GM12878 (cell line): ENCODE data around the gene ATP5ME. TPM values are rescaled to one million over a fixed set of nuclear protein-coding genes. Genes with fewer than 3 reads are reported as not detected.

ENCODE experiments used
- ATAC-seq: fragments of 200-7000 bp; cut with Tn5 transposase; 3 replicates; pipeline ENCODE4 v1.9.1; 2020; ENCODE audit warnings: mild to moderate bottlenecking, moderate library complexity
- BruUV-seq: library from RNA; stranded (reverse); fragments of 400-500 nt; replicated peaks from 2 replicates; lab custom pipeline; 2021; lab: Mats Ljungman, UMichigan
- CTCF ChIA-PET: fragments of 300-600 bp; sonication (Branson Sonifier 250); formaldehyde crosslinking; extraction: SDS; loops from one replicate; lab custom pipeline; 2021; ENCODE audit warnings: inconsistent platforms; lab: Yijun Ruan, JAX
- POLR2A ChIA-PET: fragments of 350-600 bp; formaldehyde crosslinking; extraction: SDS; loops from one replicate; lab custom pipeline; 2021; ENCODE audit warnings: inconsistent platforms; lab: Charles Lee
- RAD21 ChIA-PET: fragments of 300-600 bp; sonication (Branson Sonifier 250); formaldehyde crosslinking; loops from one replicate; lab custom pipeline; 2023; ENCODE audit warnings: antibody characterized with exemption; ENCODE audit not compliant: unreplicated experiment; lab: Charles Lee
- SMC1A ChIA-PET: fragments of 300-600 bp; sonication (Branson Sonifier 250); formaldehyde crosslinking; loops from one replicate; lab custom pipeline; 2023; ENCODE audit not compliant: unreplicated experiment, uncharacterized antibody; lab: Charles Lee
- DNase-seq: peaks from one replicate; pipeline ENCODE4 v3.0.0-alpha.2; 2011; ENCODE audit warnings: low read depth, low spot score
- FAIRE-seq: peaks from 3 replicates; lab custom pipeline; 2011; peaks lifted over from hg19 to GRCh38; lab: Jason Lieb, UNC
- H2AFZ ChIP-seq: 2 replicates; pipeline ENCODE4 v1.6.0; 2011; ENCODE audit warnings: low read depth, low read length, control low read depth; ENCODE audit not compliant: control insufficient read depth
- H3K27ac ChIP-seq: 2 replicates; pipeline ENCODE4 v1.5.1; 2011; ENCODE audit warnings: control low read depth; ENCODE audit not compliant: control insufficient read depth, insufficient read depth
- H3K27me3 ChIP-seq, 2 experiments: replicated peaks in 1 of 2; 2 replicates each; pipeline versions ENCODE4 v1.6.0 to v1.6.1; 2011; ENCODE audit warnings: low read length in 1 of 2; ENCODE audit not compliant: control insufficient read depth in 2 of 2, insufficient read depth in 2 of 2
- H3K36me3 ChIP-seq, 2 experiments: 2 replicates each; pipeline ENCODE4 v1.5.1; 2011; ENCODE audit warnings: low read length in 1 of 2; ENCODE audit not compliant: control insufficient read depth in 2 of 2, insufficient read depth in 2 of 2
- H3K4me1 ChIP-seq: 2 replicates; pipeline ENCODE4 v1.6.1; 2011; ENCODE audit warnings: mild to moderate bottlenecking, low read length, moderate library complexity, mixed read lengths; ENCODE audit not compliant: control insufficient read depth, insufficient read depth
- H3K4me2 ChIP-seq: 2 replicates; pipeline ENCODE4 v1.6.0; 2011; ENCODE audit warnings: control low read depth; ENCODE audit not compliant: control insufficient read depth, insufficient read depth
- H3K4me3 ChIP-seq: fragments of 200-600 bp; sonication (generic); 2 replicates; pipeline ENCODE4 v1.5.1; 2016
- H3K79me2 ChIP-seq: 2 replicates; pipeline ENCODE4 v1.6.0; 2011; ENCODE audit warnings: low read length; ENCODE audit not compliant: control insufficient read depth, insufficient read depth
- H3K9ac ChIP-seq: 2 replicates; pipeline ENCODE4 v1.8.0; 2011; ENCODE audit warnings: low read length, control low read depth, mixed read lengths; ENCODE audit not compliant: control insufficient read depth, insufficient read depth
- H3K9me3 ChIP-seq: replicated peaks from 3 replicates; pipeline ENCODE4 v1.5.1; 2011; ENCODE audit warnings: mild to moderate bottlenecking, low read length; ENCODE audit not compliant: control insufficient read depth, insufficient read depth
- H4K20me1 ChIP-seq: 2 replicates; pipeline ENCODE4 v1.6.0; 2011; ENCODE audit not compliant: control insufficient read depth, insufficient read depth
- ATF7 ChIP-seq: fragments of 450-650 bp; IDR thresholded peaks from 2 replicates; pipeline ENCODE4 v1.6.1; 2016; ENCODE audit warnings: low read depth, mild to moderate bottlenecking
- CHD1 ChIP-seq: IDR thresholded peaks from 2 replicates; pipeline ENCODE4 v1.6.1; 2012; ENCODE audit warnings: low read depth, low read length, improper control_type of control experiment
- EP300 ChIP-seq, 2 experiments: fragments of 150-350 bp in 1 of 2; IDR thresholded peaks; 2 replicates each; pipeline ENCODE4 v1.6.1; 2011 to 2012; ENCODE audit warnings: low read depth in 2 of 2, low read length in 2 of 2, borderline replicate concordance in 1 of 2, improper control_type of control experiment in 1 of 2, inconsistent platforms in 1 of 2; ENCODE audit not compliant: control insufficient read depth in 1 of 2
- GABPA ChIP-seq: IDR thresholded peaks from 2 replicates; pipeline ENCODE4 v1.6.1; 2014; ENCODE audit warnings: antibody characterized with exemption, low read depth, mild to moderate bottlenecking, inconsistent platforms
- KLF5 ChIP-seq: fragments of 450-650 bp; IDR thresholded peaks from 2 replicates; pipeline ENCODE4 v1.6.1; 2014; ENCODE audit warnings: mild to moderate bottlenecking; ENCODE audit not compliant: partially characterized antibody
- MTA3 ChIP-seq: IDR thresholded peaks from 2 replicates; pipeline ENCODE4 v1.6.1; 2012; ENCODE audit warnings: low read length, inconsistent platforms, borderline replicate concordance
- POLR2AphosphoS2 ChIP-seq: IDR thresholded peaks from 2 replicates; pipeline ENCODE4 v1.6.1; 2011; ENCODE audit warnings: low read depth, mild to moderate bottlenecking, low read length, improper control_type of control experiment, moderate library complexity
- RAD21 ChIP-seq: IDR thresholded peaks from 2 replicates; pipeline ENCODE4 v1.6.1; 2011; ENCODE audit warnings: mild to moderate bottlenecking, low read depth, low read length, moderate library complexity; ENCODE audit not compliant: insufficient read depth
- RB1 ChIP-seq: fragments of 450-650 bp; formaldehyde crosslinking; IDR thresholded peaks from 2 replicates; pipeline ENCODE4 v1.6.1; 2017; ENCODE audit warnings: mild to moderate bottlenecking, borderline replicate concordance
- RBBP5 ChIP-seq: fragments of 200-600 bp; sonication (generic); conservative IDR thresholded peaks from 2 replicates; pipeline ENCODE4 v1.6.1; 2016
- RCOR1 ChIP-seq: conservative IDR thresholded peaks from 2 replicates; pipeline ENCODE4 v1.6.1; 2012; ENCODE audit warnings: low read depth, low read length, improper control_type of control experiment
- RELA ChIP-seq: fragments of 450-650 bp; IDR thresholded peaks from 2 replicates; pipeline ENCODE4 v1.8.0; 2014; ENCODE audit warnings: borderline replicate concordance; ENCODE audit not compliant: partially characterized antibody
- SMAD1 ChIP-seq: fragments of 450-650 bp; IDR thresholded peaks from 2 replicates; pipeline ENCODE4 v1.6.1; 2018; ENCODE audit warnings: mild to moderate bottlenecking, low read depth; ENCODE audit not compliant: partially characterized antibody
- SMAD5 ChIP-seq: IDR thresholded peaks from 2 replicates; pipeline ENCODE4 v1.6.1; 2016; ENCODE audit warnings: antibody characterized with exemption, low read depth
- SMC3 ChIP-seq: IDR thresholded peaks from 2 replicates; pipeline ENCODE4 v1.6.1; 2011; ENCODE audit warnings: low read length, improper control_type of control experiment, borderline replicate concordance
- SREBF1 ChIP-seq: IDR thresholded peaks from 2 replicates; pipeline ENCODE4 v1.6.1; 2012; ENCODE audit warnings: mild to moderate bottlenecking, low read length
- SUPT20H ChIP-seq: IDR thresholded peaks from 2 replicates; pipeline ENCODE4 v1.6.1; 2011; ENCODE audit warnings: low read depth, mild to moderate bottlenecking, low read length, moderate library complexity, borderline replicate concordance; ENCODE audit not compliant: control insufficient read depth
- TCF12 ChIP-seq: IDR thresholded peaks from 2 replicates; pipeline ENCODE4 v1.6.1; 2011; ENCODE audit warnings: low read depth, mild to moderate bottlenecking, low read length
- WRNIP1 ChIP-seq: IDR thresholded peaks from 2 replicates; pipeline ENCODE4 v1.6.1; 2011; ENCODE audit warnings: low read depth, low read length, improper control_type of control experiment, borderline replicate concordance
- ZNF24 ChIP-seq: fragments of 450-650 bp; IDR thresholded peaks from 2 replicates; pipeline ENCODE4 v1.6.1; 2017; ENCODE audit warnings: antibody characterized with exemption, mild to moderate bottlenecking
- WGBS: methylation state at CpG from one replicate; pipeline ENCODE4 v1.1.6; 2016; ENCODE audit warnings: low lambda C conversion rate; ENCODE audit not compliant: insufficient replicate concordance, insufficient coverage; ENCODE audit errors: missing lambda C conversion rate; 5-methylcytosine and 5-hydroxymethylcytosine counted together
- in situ Hi-C: fragments of 300-500 bp; cut with MboI; formaldehyde crosslinking; loops from 9 replicates; pipeline ENCODE4 v1.14.3; 2018; ENCODE audit warnings: mixed read lengths
- intact Hi-C: fragments of 100-400 bp; cut with micrococcal nuclease; formaldehyde crosslinking; loops from one replicate; pipeline ENCODE4 v1.14.2; 2022; ENCODE audit not compliant: unreplicated experiment
- polyA plus RNA-seq, 11 experiments: library from polyadenylated mRNA; depleted of rRNA in 4 of 11; unstranded in 6 of 11; stranded (reverse) in 5 of 11; fragments of >200 nt; fragmentation: Nextera tagmentation in 4 of 11; fragmentation: Illumina TruSeq in 1 of 11; extraction: Ambion mirVana in 4 of 11; extraction: Trizol in 1 of 11; gene quantifications; 1 replicate in 1 of 11; 2 replicates in 10 of 11; pipeline versions ENCODE4 v1.2.1 to v1.2.3, GENCODE V29; 2011 to 2016; ENCODE audit warnings: inconsistent platforms in 2 of 11, missing spikeins in 2 of 11, low read depth in 1 of 11
- total RNA-seq, 4 experiments: library from RNA; depleted of rRNA in 3 of 4; stranded (reverse); fragments of >200 nt in 3 of 4; fragmentation: Illumina TruSeq in 1 of 4; extraction: Trizol in 1 of 4; gene quantifications; 2 replicates each; pipeline versions ENCODE4 v1.2.1 to v1.2.3, GENCODE V29; 2013 to 2021
- TF ChIP-seq, protein P1 (sequence below): IDR thresholded peaks from 2 replicates; pipeline ENCODE4 v1.6.1; 2011; ENCODE audit warnings: low read depth, mild to moderate bottlenecking, low read length, moderate library complexity, borderline replicate concordance; ENCODE audit errors: extremely low read depth
- TF ChIP-seq, protein P2 (sequence below): fragments of 450-650 bp; IDR thresholded peaks from 2 replicates; pipeline ENCODE4 v1.6.1; 2016; ENCODE audit warnings: mild to moderate bottlenecking
- TF ChIP-seq, protein P3 (sequence below): fragments of 450-650 bp; IDR thresholded peaks from 2 replicates; pipeline ENCODE4 v1.6.1; 2016; ENCODE audit warnings: mild to moderate bottlenecking

Gene ATP5ME
- total and polyA plus RNA-seq, 10 of the 15 experiments (the other 5 are each of a cell fraction or from before 2014, with no cell fraction given), result 279 to 2,374 (median 509) TPM

DNA sequence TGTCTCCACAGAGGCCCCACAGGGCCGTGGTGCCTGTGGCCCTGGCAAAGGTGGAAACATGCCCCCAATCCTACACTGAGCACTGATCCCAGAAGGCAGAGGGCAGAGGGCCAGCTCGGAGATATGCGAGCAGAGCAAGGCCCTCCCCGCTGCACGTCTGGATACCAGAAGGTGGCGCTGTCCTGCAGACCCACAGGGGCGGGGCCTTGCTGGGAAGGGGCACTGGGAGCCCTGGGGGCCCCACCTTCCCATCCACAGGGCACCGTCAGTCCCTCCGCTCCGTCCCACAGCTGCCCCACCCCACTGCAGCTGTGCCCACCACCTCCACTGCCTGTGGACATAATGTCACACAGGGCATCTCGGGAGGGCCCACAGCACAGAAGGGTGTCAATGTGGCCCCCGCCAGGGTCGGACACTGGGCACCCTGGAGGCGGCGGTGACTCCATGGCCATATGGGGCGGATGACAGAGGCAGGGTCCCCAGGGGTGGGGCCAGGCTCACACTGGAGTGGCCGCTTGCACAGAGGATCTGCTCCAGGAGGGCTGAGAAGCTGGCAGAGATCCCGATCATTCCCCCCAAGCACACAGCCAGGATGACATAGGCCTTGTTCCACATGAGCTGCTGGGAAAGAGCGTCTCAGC is 10.0 kb upstream of the ATP5ME start:
- intact Hi-C loops, result no loop called here
- Histone ChIP-seq H3K9ac (no peak overlapping the region), H3K4me2 (no peak overlapping the region), H3K36me3 (no peaks in the 10 kb centered on the region), H3K4me1 (peaks cover 11% of the 10 kb centered on the region), H3K27ac (no peak overlapping the region), H3K4me3 (no peak overlapping the region), H3K79me2 (no peaks in the 10 kb centered on the region), H3K27me3 (no peaks in the 10 kb centered on the region), H4K20me1 (no peaks in the 10 kb centered on the region), H3K9me3 (no peaks in the 10 kb centered on the region), H2AFZ (no peak overlapping the region)
- CTCF ChIA-PET, result interaction anchor here (0.5 to 1.7 kb wide), 7 partner anchors 8 to 536 kb away, joined by 3 to 8 read pairs (median 5); partner anchors contain the start of gene IDUA
- DNase-seq, result no peak
- peak; percentile 53 for ATAC-seq
- WGBS, result 20% methylated on average over 19 of the region's 19 CpGs
- POLR2A ChIA-PET, result no interaction called here
- SMC1A ChIA-PET, result interaction anchor here (1.4 kb wide), 1 partner anchor 17 kb away, joined by 4 read pairs; no protein-coding TSS in a partner anchor
- no TSS peak for BruUV-seq
- RAD21 ChIA-PET, result interaction anchor here (0.6 to 0.8 kb wide), 3 partner anchors 17 to 132 kb away, joined by 3 to 4 read pairs (median 3); no protein-coding TSS in a partner anchor
- no peak for FAIRE-seq
- in situ Hi-C loops, result no loop called here
- TF ChIP-seq SMAD1 (no peak), ZNF24 (no peak), CHD1 (no peak), RBBP5 (no peak), RAD21 (peak; percentile 36; the same call in 1 of the 2 replicates), RELA (no peak), TCF12 (no peak), KLF5 (no peak), ATF7 (no peak), SUPT20H (no peak), SREBF1 (no peak), EP300 (IDR thresholded peaks at IDR 0.05; ENCODE audit: borderline replicate concordance in 1 of 2, control insufficient read depth in 1 of 2, low read depth in 2 of 2, low read length in 2 of 2) (no peak), RB1 (no peak), SMC3 (peak; percentile 34; the same call in 1 of the 2 replicates), POLR2AphosphoS2 (no peak), MTA3 (no peak), SMAD5 (no peak), WRNIP1 (no peak), GABPA (no peak), RCOR1 (no peak)
- TF ChIP-seq, protein P1, sequence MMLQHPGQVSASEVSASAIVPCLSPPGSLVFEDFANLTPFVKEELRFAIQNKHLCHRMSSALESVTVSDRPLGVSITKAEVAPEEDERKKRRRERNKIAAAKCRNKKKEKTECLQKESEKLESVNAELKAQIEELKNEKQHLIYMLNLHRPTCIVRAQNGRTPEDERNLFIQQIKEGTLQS, result no peak
- TF ChIP-seq, protein P2, sequence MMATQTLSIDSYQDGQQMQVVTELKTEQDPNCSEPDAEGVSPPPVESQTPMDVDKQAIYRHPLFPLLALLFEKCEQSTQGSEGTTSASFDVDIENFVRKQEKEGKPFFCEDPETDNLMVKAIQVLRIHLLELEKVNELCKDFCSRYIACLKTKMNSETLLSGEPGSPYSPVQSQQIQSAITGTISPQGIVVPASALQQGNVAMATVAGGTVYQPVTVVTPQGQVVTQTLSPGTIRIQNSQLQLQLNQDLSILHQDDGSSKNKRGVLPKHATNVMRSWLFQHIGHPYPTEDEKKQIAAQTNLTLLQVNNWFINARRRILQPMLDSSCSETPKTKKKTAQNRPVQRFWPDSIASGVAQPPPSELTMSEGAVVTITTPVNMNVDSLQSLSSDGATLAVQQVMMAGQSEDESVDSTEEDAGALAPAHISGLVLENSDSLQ, result no peak
- TF ChIP-seq, protein P3, sequence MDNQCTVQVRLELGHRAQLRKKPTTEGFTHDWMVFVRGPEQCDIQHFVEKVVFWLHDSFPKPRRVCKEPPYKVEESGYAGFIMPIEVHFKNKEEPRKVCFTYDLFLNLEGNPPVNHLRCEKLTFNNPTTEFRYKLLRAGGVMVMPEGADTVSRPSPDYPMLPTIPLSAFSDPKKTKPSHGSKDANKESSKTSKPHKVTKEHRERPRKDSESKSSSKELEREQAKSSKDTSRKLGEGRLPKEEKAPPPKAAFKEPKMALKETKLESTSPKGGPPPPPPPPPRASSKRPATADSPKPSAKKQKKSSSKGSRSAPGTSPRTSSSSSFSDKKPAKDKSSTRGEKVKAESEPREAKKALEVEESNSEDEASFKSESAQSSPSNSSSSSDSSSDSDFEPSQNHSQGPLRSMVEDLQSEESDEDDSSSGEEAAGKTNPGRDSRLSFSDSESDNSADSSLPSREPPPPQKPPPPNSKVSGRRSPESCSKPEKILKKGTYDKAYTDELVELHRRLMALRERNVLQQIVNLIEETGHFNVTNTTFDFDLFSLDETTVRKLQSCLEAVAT, result no peak
